Uterus (tissue), 4 donors: ENCODE results near the gene MED10. TPM values are rescaled to one million over a fixed set of nuclear protein-coding genes. Genes with fewer than 3 reads are reported as not detected.

Experiments
- DNase-seq, 2 donors: peaks; one replicate each; pipeline ENCODE4 v3.0.0-alpha.2; 2019 to 2020
- H3K27ac ChIP-seq, 2 donors: fragments of 200-600 bp; sonication (generic); 1 replicate in 1 of 2; 2 replicates in 1 of 2; pipeline ENCODE4 v1.5.1; 2016 to 2018
- H3K27me3 ChIP-seq, 2 donors: fragments of 200-600 bp; sonication (generic); one replicate each; pipeline ENCODE4 v1.5.1; 2018 to 2019; ENCODE audit warnings: control low read depth in 1 of 2
- H3K36me3 ChIP-seq, 2 donors: fragments of 200-600 bp; sonication (generic); one replicate each; pipeline ENCODE4 v1.5.1; 2019; ENCODE audit warnings: control low read depth in 1 of 2
- H3K4me1 ChIP-seq, 2 donors: fragments of 200-600 bp; sonication (generic); one replicate each; pipeline ENCODE4 v1.5.1; 2018 to 2019; ENCODE audit warnings: control low read depth in 1 of 2
- H3K4me3 ChIP-seq, 2 donors: fragments of 200-600 bp; sonication (generic); 1 replicate in 1 of 2; 2 replicates in 1 of 2; pipeline ENCODE4 v1.5.1; 2018 to 2019; ENCODE audit warnings: mild to moderate bottlenecking in 1 of 2
- H3K9me3 ChIP-seq, 2 donors: fragments of 200-600 bp; sonication (generic); one replicate each; pipeline ENCODE4 v1.5.1; 2019; ENCODE audit warnings: control low read depth in 1 of 2
- CTCF ChIP-seq, 4 experiments: fragments of 200-600 bp in 2 of 4; fragments of 450-650 bp in 2 of 4; sonication (generic) in 2 of 4; IDR thresholded peaks; one replicate each; pipeline ENCODE4 v1.5.1; 2016 to 2019; ENCODE audit warnings: antibody characterized with exemption in 4 of 4, mild to moderate bottlenecking in 2 of 4, moderate library complexity in 1 of 4
- POLR2A ChIP-seq, 2 donors: fragments of 450-650 bp; IDR thresholded peaks; one replicate each; pipeline ENCODE4 v1.6.1; 2016; ENCODE audit warnings: antibody characterized with exemption in 2 of 2, mild to moderate bottlenecking in 1 of 2, moderate library complexity in 1 of 2
- intact Hi-C: fragments of 100-400 bp; cut with DNase I; formaldehyde crosslinking; loops from one replicate; pipeline ENCODE4 v1.15.1; 2023; ENCODE audit warnings: low total_unique reads
- total RNA-seq, 4 donors: library from RNA; depleted of rRNA in 3 of 4; stranded (reverse); fragments of >200 nt in 3 of 4; gene quantifications; one replicate each; pipeline versions ENCODE4 v1.1.0 to v1.2.4, GENCODE V29; 2014 to 2023
- donor health status: DM: yes; HTN: yes; CAD: no.

The MED10 gene
- total RNA-seq, 4 donors from 2014 or later = 5.1 to 32.6 (median 20.6) TPM

- H3K36me3 ChIP-seq = no peaks in the 10 kb centered on the region
- no peak for DNase-seq
- TF ChIP-seq CTCF (IDR thresholded peaks at IDR 0.05) (no peak), POLR2A (IDR thresholded peaks at IDR 0.05) (no peak)
- no peak overlapping the region for H3K4me3 ChIP-seq
- H3K9me3 ChIP-seq = no peaks in the 10 kb centered on the region
- H3K27ac ChIP-seq = no peak overlapping the region
- H3K4me1 ChIP-seq = no peaks in the 10 kb centered on the region
- intact Hi-C loops = no loop called here
- no peaks in the 10 kb centered on the region for H3K27me3 ChIP-seq
These were observed 7.9 kb upstream of the MED10 start for GRCh38 chr5:6386271-6386670.

DNA sequence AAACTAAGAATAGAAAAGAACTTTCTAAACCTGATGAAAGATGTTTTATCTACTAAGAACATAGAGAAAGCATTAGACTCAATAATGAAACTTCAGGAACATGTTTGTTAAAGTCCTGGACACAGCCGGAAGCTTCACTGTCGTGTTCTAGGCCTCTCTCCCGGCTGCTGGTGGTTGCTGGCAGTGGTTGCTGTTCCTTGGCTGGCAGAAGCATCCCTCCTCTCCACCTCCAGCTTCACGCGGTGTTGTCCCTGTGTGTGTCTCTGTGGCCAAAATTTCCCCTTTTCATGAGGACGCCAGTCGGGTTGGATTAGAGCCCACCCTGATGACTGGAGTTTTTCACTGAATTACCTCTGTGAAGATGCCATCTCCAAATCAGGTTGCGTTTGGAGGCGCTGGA is 6.5 kb upstream of the MED10 start:
- TF ChIP-seq POLR2A (IDR thresholded peaks at IDR 0.05) (no peak), CTCF (IDR thresholded peaks at IDR 0.05) (no peak)
- Histone ChIP-seq H3K36me3 (no peaks in the 10 kb centered on the region), H3K9me3 (no peaks in the 10 kb centered on the region), H3K27me3 (no peaks in the 10 kb centered on the region), H3K27ac (no peak overlapping the region), H3K4me1 (no peaks in the 10 kb centered on the region), H3K4me3 (no peak overlapping the region)
- no peak for DNase-seq
- intact Hi-C loops = no loop called here

GRCh38 chr5:6383376-6383775 is 5.0 kb upstream of the MED10 start:
- Histone ChIP-seq H3K4me1 (no peaks in the 10 kb centered on the region), H3K36me3 (no peaks in the 10 kb centered on the region), H3K4me3 (no peak overlapping the region), H3K9me3 (no peaks in the 10 kb centered on the region), H3K27ac (no peak overlapping the region), H3K27me3 (no peaks in the 10 kb centered on the region)
- intact Hi-C loops = no loop called here
- DNase-seq = no peak
- TF ChIP-seq CTCF (IDR thresholded peaks at IDR 0.05) (no peak), POLR2A (IDR thresholded peaks at IDR 0.05) (no peak)

- H3K4me3 ChIP-seq = peak overlapping the region in 1 of 2 donors; percentile 84
- H3K9me3 ChIP-seq = no peaks in the 10 kb centered on the region
- intact Hi-C loops = no loop called here
These were observed 899 bp upstream of the MED10 start for GRCh38 chr5:6379246-6379645.

DNA sequence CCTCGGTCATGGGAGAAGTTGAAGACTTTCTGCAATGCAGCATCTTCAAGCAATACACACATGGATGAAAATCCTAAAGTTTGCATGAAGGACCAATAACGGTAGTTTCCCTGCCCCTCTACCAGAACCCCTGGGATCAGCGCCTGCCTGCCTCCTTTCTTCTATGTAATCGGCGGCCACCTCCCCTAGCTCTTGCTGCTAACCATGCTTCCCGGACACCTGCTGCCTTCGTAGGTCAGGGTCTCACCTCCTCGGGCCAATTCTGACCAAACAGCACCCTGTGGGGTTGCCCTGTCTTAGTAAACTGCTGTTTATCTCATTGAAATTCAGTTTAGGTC is 388 bp upstream of the MED10 start:
- DNase-seq = no peak
- intact Hi-C loops = no loop called here
- H3K4me1 ChIP-seq = no peaks in the 10 kb centered on the region

More at GRCh38 chr5:6379246-6379645, 899 bp upstream of the MED10 start:
- H3K27me3 ChIP-seq = no peaks in the 10 kb centered on the region
- no peak for DNase-seq
- H3K27ac ChIP-seq = peak overlapping the region; percentile 81 to 88
- no peaks in the 10 kb centered on the region for H3K4me1 ChIP-seq
- no peak for TF ChIP-seq CTCF (IDR thresholded peaks at IDR 0.05)
- no peaks in the 10 kb centered on the region for H3K36me3 ChIP-seq

More for the DNA sequence above, 388 bp upstream of the MED10 start:
- Histone ChIP-seq H3K27ac (peak overlapping the region; percentile 81 to 88), H3K9me3 (no peaks in the 10 kb centered on the region), H3K27me3 (no peaks in the 10 kb centered on the region), H3K36me3 (no peaks in the 10 kb centered on the region), H3K4me3 (peak overlapping the region; percentile 84 to 97)
- TF ChIP-seq POLR2A (IDR thresholded peaks at IDR 0.05) (no peak), CTCF (IDR thresholded peaks at IDR 0.05) (no peak)
